ENCODE data around the gene KLHL12.

The KLHL12 gene

GRCh38 chr1:202860744-202861419, 66.2 kb downstream of the KLHL12 start:
- Histone ChIP-seq H3K27me3 (ENCODE audit: control insufficient read depth, insufficient read depth, low read length, poor library complexity, severe bottlenecking) (no peaks in the 10 kb centered on the region), H3K4me3 (ENCODE audit: insufficient read depth, low read depth, low read length) (peak overlapping the region; percentile 82), H3K27ac (ENCODE audit: insufficient read depth, low read depth, low read length, poor library complexity, severe bottlenecking) (peak overlapping the region; percentile 84), H3K4me1 (ENCODE audit: control insufficient read depth, insufficient read depth, low read length) (no peaks in the 10 kb centered on the region), H3K36me3 (ENCODE audit: control insufficient read depth, insufficient read depth, low read length) (peaks cover 22% of the 10 kb centered on the region), H3K9me3 (ENCODE audit: control insufficient read depth, low read length) (no peaks in the 10 kb centered on the region)
- WGBS, 2 experiments: 1% methylated on average over 50 of the region's 50 CpGs

DNA sequence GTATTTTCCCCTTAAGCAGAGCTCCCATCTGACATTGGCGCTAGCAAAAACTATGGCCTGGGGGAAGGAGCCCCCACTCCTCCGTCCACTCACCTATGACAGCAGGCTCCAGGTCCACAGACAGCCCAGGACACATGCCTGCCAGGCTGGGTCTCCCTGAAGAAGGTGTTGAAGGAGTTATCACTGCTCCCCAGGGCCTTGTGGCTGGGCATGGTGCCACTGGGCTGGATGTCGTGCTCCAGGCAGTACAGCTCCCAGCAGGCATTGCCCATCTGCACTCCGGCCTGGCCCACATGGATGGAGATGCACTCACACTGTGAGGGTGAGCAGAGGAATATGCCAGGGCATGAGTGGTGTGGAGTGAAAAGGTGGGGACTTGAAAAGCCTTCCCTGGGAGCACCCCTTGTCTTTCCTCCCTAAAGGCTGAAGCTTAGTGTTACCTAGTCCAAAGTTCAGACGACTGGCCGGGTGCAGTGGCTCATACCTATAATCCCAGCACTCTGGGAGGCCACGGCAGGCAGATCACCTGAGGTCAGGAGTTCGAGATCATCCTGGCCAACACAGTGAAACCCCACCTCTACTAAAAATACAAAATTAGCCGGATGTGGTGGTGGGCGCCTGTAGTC, 68.1 kb downstream of the KLHL12 start:
- 92 to 94% methylated on average over 10 of the region's 10 CpGs for WGBS, 2 experiments
- Histone ChIP-seq H3K4me1 (ENCODE audit: control insufficient read depth, insufficient read depth, low read length) (no peaks in the 10 kb centered on the region), H3K4me3 (ENCODE audit: insufficient read depth, low read depth, low read length) (no peak overlapping the region), H3K36me3 (ENCODE audit: control insufficient read depth, insufficient read depth, low read length) (peaks cover 26% of the 10 kb centered on the region), H3K9me3 (ENCODE audit: control insufficient read depth, low read length) (no peaks in the 10 kb centered on the region), H3K27me3 (ENCODE audit: control insufficient read depth, insufficient read depth, low read length, poor library complexity, severe bottlenecking) (no peaks in the 10 kb centered on the region), H3K27ac (ENCODE audit: insufficient read depth, low read depth, low read length, poor library complexity, severe bottlenecking) (no peak overlapping the region)

- H3K36me3 ChIP-seq (ENCODE audit: control insufficient read depth, insufficient read depth, low read length): peaks cover 26% of the 10 kb centered on the region
- no peaks in the 10 kb centered on the region for H3K9me3 ChIP-seq (ENCODE audit: control insufficient read depth, low read length)
- H3K4me3 ChIP-seq (ENCODE audit: insufficient read depth, low read depth, low read length): no peak overlapping the region
- no peak overlapping the region for H3K27ac ChIP-seq (ENCODE audit: insufficient read depth, low read depth, low read length, poor library complexity, severe bottlenecking)
- 94% methylated on average over 6 of the region's 6 CpGs for WGBS, 2 experiments
- no peaks in the 10 kb centered on the region for H3K4me1 ChIP-seq (ENCODE audit: control insufficient read depth, insufficient read depth, low read length)
- H3K27me3 ChIP-seq (ENCODE audit: control insufficient read depth, insufficient read depth, low read length, poor library complexity, severe bottlenecking): no peaks in the 10 kb centered on the region
Observed at GRCh38 chr1:202858331-202858730, 68.7 kb downstream of the KLHL12 start.

DNA sequence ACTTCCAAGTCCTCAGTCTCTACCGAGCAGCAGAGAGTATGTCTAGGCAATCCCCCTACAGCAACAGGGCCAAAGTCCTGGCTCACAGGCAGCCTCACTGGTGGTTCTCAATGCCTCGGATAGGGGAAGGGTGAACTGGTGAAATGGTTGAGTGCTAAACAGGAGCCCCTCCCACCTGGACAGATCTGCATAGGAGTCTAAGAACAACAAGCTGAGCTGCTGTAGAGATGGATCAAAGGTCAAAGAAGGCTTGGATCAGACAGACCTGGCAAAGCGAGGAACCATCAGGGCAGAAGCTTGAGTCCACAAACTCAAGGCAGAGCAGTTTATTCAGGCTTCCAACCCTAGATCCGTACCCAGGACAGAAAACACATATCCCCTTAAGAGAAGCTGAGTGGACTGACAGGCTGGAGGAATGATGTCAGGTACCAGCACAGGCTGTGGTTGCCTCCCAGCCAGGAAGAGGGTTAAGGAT, 69.9 kb downstream of the KLHL12 start:
- Histone ChIP-seq H3K27ac (ENCODE audit: insufficient read depth, low read depth, low read length, poor library complexity, severe bottlenecking) (no peak overlapping the region), H3K27me3 (ENCODE audit: control insufficient read depth, insufficient read depth, low read length, poor library complexity, severe bottlenecking) (no peaks in the 10 kb centered on the region), H3K36me3 (ENCODE audit: control insufficient read depth, insufficient read depth, low read length) (peaks cover 26% of the 10 kb centered on the region), H3K9me3 (ENCODE audit: control insufficient read depth, low read length) (no peaks in the 10 kb centered on the region), H3K4me3 (ENCODE audit: insufficient read depth, low read depth, low read length) (no peak overlapping the region), H3K4me1 (ENCODE audit: control insufficient read depth, insufficient read depth, low read length) (no peaks in the 10 kb centered on the region)
- WGBS, 2 experiments: 73 to 74% methylated on average over 4 of the region's 4 CpGs

DNA sequence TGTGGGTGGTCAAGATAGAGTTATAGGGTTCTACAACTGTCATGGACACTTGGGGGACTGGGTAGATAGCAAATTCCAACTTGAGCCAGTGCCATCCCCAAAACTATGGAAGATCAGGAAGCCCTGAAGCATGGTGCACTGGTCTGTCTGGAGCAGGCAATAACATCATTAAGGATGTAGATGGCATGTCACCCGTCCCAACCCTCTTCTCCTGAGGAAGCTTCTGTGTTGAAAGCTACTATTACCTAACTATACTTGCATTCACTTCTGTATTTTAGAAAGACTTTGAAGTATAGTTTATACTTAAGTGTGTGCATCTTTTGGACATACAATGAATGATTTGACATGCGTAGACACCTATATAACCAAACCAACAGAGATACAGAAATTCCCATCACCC, 71.0 kb downstream of the KLHL12 start:
- Histone ChIP-seq H3K27ac (ENCODE audit: insufficient read depth, low read depth, low read length, poor library complexity, severe bottlenecking) (no peak overlapping the region), H3K36me3 (ENCODE audit: control insufficient read depth, insufficient read depth, low read length) (peaks cover 26% of the 10 kb centered on the region), H3K4me1 (ENCODE audit: control insufficient read depth, insufficient read depth, low read length) (no peaks in the 10 kb centered on the region), H3K9me3 (ENCODE audit: control insufficient read depth, low read length) (no peaks in the 10 kb centered on the region), H3K27me3 (ENCODE audit: control insufficient read depth, insufficient read depth, low read length, poor library complexity, severe bottlenecking) (no peaks in the 10 kb centered on the region), H3K4me3 (ENCODE audit: insufficient read depth, low read depth, low read length) (no peak overlapping the region)
- WGBS, 2 experiments: 92 to 96% methylated on average over 2 of the region's 2 CpGs

DNA sequence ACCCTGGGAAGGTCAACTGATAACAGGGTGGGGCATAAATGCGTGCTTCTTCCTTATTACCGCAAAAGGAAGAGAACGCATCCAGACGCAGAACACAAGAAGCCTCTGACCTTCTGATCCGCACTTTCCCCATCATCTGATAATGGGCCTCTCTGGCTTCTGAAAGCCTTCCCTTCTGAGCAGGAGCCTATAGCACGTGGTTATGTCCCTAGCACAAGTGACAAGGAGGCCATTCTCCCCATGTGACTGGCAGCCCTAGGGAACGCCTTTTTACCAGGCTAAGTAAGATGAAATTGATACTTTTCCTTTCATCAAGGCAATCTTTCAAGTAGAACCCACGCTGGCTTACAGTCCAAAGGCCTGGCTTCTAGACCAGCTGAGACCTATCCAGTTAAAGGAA, 72.2 kb downstream of the KLHL12 start:
- no peaks in the 10 kb centered on the region for H3K4me1 ChIP-seq (ENCODE audit: control insufficient read depth, insufficient read depth, low read length)
- H3K36me3 ChIP-seq (ENCODE audit: control insufficient read depth, insufficient read depth, low read length): peaks cover 26% of the 10 kb centered on the region
- no peak overlapping the region for H3K4me3 ChIP-seq (ENCODE audit: insufficient read depth, low read depth, low read length)
- no peak overlapping the region for H3K27ac ChIP-seq (ENCODE audit: insufficient read depth, low read depth, low read length, poor library complexity, severe bottlenecking)
- H3K27me3 ChIP-seq (ENCODE audit: control insufficient read depth, insufficient read depth, low read length, poor library complexity, severe bottlenecking): no peaks in the 10 kb centered on the region
- H3K9me3 ChIP-seq (ENCODE audit: control insufficient read depth, low read length): no peaks in the 10 kb centered on the region
- 94% methylated on average over 8 of the region's 8 CpGs for WGBS, 2 experiments

GRCh38 chr1:202852163-202852904, 74.7 kb downstream of the KLHL12 start:
- Histone ChIP-seq H3K4me1 (ENCODE audit: control insufficient read depth, insufficient read depth, low read length) (no peaks in the 10 kb centered on the region), H3K36me3 (ENCODE audit: control insufficient read depth, insufficient read depth, low read length) (peaks cover 16% of the 10 kb centered on the region), H3K9me3 (ENCODE audit: control insufficient read depth, low read length) (no peaks in the 10 kb centered on the region), H3K27ac (ENCODE audit: insufficient read depth, low read depth, low read length, poor library complexity, severe bottlenecking) (no peak overlapping the region), H3K27me3 (ENCODE audit: control insufficient read depth, insufficient read depth, low read length, poor library complexity, severe bottlenecking) (no peaks in the 10 kb centered on the region), H3K4me3 (ENCODE audit: insufficient read depth, low read depth, low read length) (no peak overlapping the region)
- WGBS, 2 experiments: 69 to 71% methylated on average over 15 of the region's 15 CpGs

GRCh38 chr1:202850593-202851362, 76.3 kb downstream of the KLHL12 start:
- no peak overlapping the region for H3K27ac ChIP-seq (ENCODE audit: insufficient read depth, low read depth, low read length, poor library complexity, severe bottlenecking)
- 93 to 96% methylated on average over 7 of the region's 7 CpGs for WGBS, 2 experiments
- no peaks in the 10 kb centered on the region for H3K27me3 ChIP-seq (ENCODE audit: control insufficient read depth, insufficient read depth, low read length, poor library complexity, severe bottlenecking)
- peaks cover 2% of the 10 kb centered on the region for H3K36me3 ChIP-seq (ENCODE audit: control insufficient read depth, insufficient read depth, low read length)
- no peaks in the 10 kb centered on the region for H3K9me3 ChIP-seq (ENCODE audit: control insufficient read depth, low read length)
- no peak overlapping the region for H3K4me3 ChIP-seq (ENCODE audit: insufficient read depth, low read depth, low read length)
- H3K4me1 ChIP-seq (ENCODE audit: control insufficient read depth, insufficient read depth, low read length): no peaks in the 10 kb centered on the region

DNA sequence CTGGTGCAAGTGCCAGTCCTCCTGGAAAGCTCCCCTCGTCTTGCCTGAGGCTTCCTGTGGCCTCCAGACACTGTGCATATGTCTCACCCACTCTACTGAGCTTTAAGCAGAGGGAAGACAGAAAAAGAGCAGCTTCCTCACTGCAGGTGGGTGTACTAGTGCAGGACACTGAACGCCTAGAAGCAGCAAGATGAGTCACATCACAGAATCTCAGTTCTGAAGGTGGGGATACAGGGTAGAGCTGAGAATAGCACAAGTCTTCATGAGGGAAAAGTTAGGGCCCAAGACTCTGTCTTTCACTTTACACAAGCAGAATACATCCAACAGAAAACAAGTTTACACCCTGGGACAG, 78.9 kb downstream of the KLHL12 start:
- Histone ChIP-seq H3K4me3 (ENCODE audit: insufficient read depth, low read depth, low read length) (no peak overlapping the region), H3K36me3 (ENCODE audit: control insufficient read depth, insufficient read depth, low read length) (no peaks in the 10 kb centered on the region), H3K27ac (ENCODE audit: insufficient read depth, low read depth, low read length, poor library complexity, severe bottlenecking) (no peak overlapping the region), H3K27me3 (ENCODE audit: control insufficient read depth, insufficient read depth, low read length, poor library complexity, severe bottlenecking) (no peaks in the 10 kb centered on the region), H3K4me1 (ENCODE audit: control insufficient read depth, insufficient read depth, low read length) (peaks cover under 1% of the 10 kb centered on the region), H3K9me3 (ENCODE audit: control insufficient read depth, low read length) (no peaks in the 10 kb centered on the region)
- WGBS, 2 experiments: 83 to 89% methylated on average over 2 of the region's 2 CpGs

DNA sequence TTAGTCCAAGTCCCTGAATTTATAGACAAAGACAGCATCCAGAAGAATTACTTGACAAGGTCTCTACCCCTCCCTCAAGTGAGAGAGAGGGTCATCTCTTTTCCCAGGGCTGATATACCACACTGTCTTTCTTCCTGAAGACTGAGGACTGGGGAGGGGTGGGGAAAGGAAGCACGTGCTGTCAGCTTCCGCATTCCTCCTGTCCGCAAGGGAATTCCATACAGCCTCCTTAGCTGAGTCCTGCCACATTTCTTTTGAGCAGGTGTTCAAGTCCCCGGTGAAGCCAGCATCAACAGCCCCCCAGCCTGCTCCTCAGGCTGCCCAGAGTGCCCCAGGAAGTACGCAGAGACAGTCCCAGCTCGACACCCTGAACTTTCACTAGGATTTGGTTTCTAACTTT, 82.1 kb downstream of the KLHL12 start:
- H3K9me3 ChIP-seq (ENCODE audit: control insufficient read depth, low read length): no peaks in the 10 kb centered on the region
- 71 to 73% methylated on average over 6 of the region's 6 CpGs for WGBS, 2 experiments
- no peaks in the 10 kb centered on the region for H3K27me3 ChIP-seq (ENCODE audit: control insufficient read depth, insufficient read depth, low read length, poor library complexity, severe bottlenecking)
- peaks cover 3% of the 10 kb centered on the region for H3K4me1 ChIP-seq (ENCODE audit: control insufficient read depth, insufficient read depth, low read length)
- no peak overlapping the region for H3K27ac ChIP-seq (ENCODE audit: insufficient read depth, low read depth, low read length, poor library complexity, severe bottlenecking)
- no peaks in the 10 kb centered on the region for H3K36me3 ChIP-seq (ENCODE audit: control insufficient read depth, insufficient read depth, low read length)
- H3K4me3 ChIP-seq (ENCODE audit: insufficient read depth, low read depth, low read length): no peak overlapping the region
